SKM-1 treated with dmso at 0.1 percent for 144 hours (cell line): Measurements from ENCODE around the gene SCN10A.

Source experiments
- DNase-seq: peaks from one replicate; lab custom pipeline; 2025; ENCODE audit not compliant: unreplicated experiment; lab: John Stamatoyannopoulos, UW

SCN10A gene

DNA sequence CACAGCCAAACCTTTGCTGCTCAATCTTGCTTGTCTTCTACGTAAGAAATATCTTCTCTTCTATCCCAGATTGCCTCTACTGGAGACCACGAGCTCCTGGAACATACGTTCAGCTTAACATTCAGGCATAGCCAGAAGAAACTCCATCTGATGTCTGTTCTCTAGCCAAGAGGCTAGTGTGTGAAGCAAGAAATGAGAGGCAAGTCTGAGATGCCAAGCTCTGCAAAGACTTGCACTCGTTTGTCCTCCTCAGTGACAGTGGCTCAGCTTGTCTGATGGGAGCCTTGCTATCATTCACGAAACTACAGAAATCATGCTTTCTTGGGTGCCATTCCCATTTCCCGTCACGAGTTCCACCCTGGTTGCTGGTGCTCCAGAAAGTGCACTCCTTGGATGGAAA, at the start of gene SCN10A:
Gene SCN10A, minus strand, starts transcription at position 192 of the 400 bp plus-strand sequence. CDS start 22,207 bp downstream, outside the sequence.
- no peak for DNase-seq

GRCh38 chr3:38853011-38853410, 37.0 kb upstream of the SCN10A start:
- DNase-seq, result no peak

DNA sequence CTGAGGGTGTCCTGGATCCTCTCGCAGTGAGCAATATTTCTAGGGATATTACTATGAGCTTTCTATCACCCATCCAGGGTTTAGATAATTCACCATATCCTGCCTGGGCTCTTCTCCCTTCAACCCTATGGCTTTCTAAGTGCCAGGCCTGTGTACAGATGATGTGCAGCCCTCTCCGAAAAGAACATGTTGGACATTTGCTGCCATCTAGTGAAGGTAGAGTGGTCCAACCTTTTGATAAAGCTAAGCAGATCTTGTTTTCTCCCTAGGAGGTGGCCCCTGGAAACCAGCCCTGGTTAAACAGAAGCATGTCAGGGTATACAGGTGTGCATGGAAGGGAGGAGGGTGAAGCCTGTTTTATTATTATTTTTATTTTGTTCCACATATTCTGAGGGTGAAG, 27.9 kb upstream of the SCN10A start:
- peak; percentile 6 for DNase-seq

DNA sequence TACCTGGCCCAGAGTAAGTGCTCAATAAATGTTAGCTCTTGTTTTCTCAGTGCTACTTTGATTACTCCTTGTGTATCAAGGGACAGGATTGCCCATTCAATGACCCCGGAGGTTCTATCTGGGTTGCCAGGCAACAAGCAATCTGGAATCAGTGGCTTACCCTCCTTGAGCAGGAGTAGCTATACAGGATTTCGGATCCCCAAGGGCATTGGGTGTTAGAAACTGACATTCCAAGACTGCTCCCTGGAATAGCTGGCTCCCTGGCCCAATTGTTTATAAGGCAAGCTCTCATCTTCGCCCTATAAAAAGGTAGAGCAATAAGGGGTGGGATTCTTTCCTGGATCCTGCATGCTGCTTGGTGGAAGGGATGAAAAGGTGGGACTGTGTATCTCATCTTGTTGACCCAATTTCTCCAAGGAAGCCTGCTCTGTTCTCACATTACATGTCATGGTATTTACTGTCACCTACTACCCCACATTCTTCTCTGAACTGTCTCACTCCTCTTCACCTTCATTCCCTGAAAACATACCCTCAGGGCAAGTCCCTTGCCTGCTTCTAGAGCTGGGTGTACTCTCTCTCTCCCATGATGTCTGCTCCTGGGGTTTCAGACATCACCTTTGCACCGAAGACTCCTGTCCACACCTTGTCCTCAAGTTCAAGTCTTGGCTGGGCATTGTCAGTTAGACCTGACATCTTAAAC, 26.4 kb upstream of the SCN10A start:
- DNase-seq, result no peak

- DNase-seq, result no peak
These were observed 25.0 kb upstream of the SCN10A start for GRCh38 chr3:38840987-38841386.

DNA sequence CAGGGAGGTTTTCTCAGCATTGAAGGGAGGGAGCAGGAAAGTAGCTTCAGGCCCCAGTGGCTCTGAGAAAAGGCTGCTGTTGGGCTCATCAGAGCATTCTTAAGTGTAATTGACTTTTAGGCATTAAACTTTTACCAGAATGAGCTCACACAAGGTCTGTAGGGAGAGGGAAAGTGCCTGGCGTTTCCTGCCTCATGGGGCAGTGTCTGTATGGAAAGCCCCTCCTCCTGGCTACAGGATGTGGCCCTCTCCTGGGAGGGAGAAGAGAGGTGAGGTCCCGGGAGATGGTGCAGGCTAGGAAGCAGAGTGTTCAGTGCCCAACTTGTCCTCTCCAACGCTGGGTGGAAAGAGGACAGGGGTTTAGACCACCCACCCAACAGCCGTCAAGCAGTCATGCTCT, 21.3 kb upstream of the SCN10A start:
- DNase-seq, result no peak

DNA sequence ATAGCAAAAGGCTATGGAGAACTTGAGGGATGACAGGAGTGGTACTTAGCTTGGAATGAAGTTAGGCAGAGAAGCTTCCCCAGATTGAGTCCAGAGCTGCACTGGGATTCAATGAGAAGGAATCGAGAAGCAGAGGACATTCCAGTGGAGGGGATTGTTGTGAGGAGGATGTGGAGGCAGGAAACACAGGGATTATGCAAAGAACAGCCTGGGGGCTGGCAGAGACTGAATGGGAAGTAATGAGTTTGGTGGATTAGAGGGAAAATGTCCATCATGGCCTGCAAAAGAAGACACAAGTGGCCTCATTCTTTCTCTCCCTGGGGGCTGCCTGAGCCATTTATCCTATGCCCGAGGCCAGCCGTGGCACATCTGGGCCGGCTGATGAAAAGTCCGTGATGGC, 20.5 kb upstream of the SCN10A start:
- no peak for DNase-seq

DNA sequence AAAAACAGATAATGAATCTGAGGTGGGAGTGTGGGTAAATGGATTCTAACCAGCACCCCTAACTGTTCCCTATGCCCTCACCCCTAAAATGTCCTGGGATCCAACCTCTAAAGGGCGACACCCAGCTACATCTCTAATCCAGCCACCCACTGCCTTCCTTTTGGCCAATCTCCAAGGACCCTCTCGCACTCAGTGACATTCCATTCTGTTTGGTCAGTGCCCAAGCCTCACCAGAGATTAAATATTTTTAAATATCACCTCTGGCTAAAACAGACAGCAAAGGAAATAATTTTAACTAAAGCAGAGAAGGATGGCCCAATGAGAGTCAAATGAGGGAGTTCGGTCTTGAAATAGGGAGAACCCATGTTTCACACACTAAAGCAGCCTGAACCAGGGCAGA, 19.9 kb upstream of the SCN10A start:
- DNase-seq, result no peak

DNA sequence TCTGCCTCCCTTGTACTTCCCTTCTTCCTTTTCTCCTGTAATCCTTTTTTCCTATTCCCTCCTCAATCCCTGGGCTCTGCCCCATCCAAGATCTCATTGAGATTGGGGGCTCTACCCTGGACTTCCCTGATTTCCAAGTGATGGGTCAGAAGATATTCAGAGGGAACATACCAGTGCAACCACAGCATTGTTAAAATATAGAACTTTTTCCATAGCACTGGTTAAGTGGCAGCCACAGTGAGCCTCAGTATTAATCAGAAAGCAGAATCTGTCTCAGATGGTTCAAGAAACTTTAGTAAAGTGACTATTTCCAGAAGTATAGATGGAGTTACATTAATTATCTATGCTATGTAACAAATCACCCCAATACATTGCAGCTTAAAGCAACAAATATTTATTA, 18.7 kb upstream of the SCN10A start:
- no peak for DNase-seq

DNA sequence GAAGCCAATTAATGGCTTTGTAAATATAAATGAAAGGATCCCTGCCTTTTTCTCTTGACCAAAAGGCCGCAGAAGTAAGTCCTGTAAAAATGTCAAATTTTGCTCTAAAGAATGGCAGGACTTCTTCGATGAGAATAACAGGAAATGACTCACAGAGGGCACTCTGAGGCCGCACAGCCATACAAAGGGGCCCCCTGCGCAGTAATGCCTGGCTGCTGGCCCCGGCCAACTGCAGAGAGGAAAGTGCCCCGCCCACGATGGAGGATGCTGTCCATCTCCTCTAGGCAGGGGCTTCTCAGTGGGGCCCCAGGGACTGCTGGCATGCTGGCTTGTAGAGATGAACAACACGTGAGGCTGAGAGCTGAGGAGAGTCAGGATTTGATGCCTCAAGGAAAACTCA, 18.1 kb upstream of the SCN10A start:
- peak; percentile 50 for DNase-seq

- no peak for DNase-seq
These were observed 13.4 kb upstream of the SCN10A start for GRCh38 chr3:38829404-38829803.

DNA sequence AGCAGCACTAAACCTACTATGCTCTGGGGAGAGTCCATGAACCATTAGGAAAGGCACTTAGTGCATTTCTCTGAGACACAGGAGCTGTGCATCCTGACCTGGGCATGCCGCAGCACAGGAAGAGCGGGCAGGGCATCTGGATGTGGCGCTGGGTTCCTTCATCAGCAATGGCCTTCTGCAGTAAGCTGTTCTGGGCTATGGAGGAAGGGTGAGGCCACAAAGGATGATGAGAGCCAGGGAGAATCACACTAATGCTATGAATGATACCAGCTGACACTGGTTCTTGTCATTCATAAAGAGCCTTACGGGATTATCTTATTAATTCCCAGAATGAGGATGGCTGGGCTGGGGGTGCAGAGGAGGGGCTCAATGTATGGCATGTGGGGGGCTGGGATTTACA, 12.7 kb upstream of the SCN10A start:
- DNase-seq, result no peak

GRCh38 chr3:38827791-38828190, 11.8 kb upstream of the SCN10A start:
- DNase-seq, result no peak

DNA sequence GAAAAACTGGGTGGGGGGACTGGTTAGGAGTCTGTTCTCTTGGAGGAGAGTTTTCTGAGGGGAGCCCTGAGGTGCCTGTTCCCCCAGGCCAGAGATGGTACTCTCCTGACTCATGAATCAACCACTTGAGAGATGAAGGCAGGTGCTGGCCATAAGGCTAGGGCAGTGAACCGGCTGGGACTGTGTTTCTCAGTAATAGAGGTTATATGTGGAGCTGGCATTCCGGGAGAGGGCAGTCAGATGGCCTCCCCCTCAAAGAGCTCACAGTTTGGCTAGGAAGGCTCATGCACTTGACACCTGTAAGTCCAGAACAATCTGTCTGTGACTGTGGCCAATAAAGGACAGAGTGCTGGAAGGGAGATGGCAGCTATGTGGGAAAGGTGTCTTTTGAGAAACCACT, 10.0 kb upstream of the SCN10A start:
- no peak for DNase-seq

DNA sequence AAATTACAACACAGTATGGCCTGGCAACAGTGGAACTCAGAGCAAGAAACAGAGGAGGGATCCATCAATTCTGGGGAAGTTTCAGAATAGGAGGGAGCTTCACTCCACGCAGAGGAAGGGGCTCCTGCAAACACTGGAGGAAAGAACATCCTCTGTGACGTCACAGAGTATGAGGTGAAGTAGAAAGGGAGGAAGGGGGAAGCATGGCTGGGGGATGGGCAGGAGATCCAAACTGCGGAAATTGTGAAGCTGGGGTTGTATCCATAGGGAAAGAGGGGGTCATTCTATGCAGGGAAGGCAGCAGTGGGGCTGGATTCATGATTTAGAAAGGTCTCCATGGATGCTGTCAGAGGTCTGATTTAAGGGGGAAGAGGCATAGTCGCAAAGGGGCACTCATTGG, 8.3 kb upstream of the SCN10A start:
- DNase-seq, result no peak

- no peak for DNase-seq
These were observed 7.7 kb upstream of the SCN10A start for GRCh38 chr3:38823722-38824121.

- no peak for DNase-seq
These were observed 7.2 kb upstream of the SCN10A start for GRCh38 chr3:38823186-38823585.

GRCh38 chr3:38811822-38812221, 4.2 kb downstream of the SCN10A start:
- DNase-seq, result no peak

DNA sequence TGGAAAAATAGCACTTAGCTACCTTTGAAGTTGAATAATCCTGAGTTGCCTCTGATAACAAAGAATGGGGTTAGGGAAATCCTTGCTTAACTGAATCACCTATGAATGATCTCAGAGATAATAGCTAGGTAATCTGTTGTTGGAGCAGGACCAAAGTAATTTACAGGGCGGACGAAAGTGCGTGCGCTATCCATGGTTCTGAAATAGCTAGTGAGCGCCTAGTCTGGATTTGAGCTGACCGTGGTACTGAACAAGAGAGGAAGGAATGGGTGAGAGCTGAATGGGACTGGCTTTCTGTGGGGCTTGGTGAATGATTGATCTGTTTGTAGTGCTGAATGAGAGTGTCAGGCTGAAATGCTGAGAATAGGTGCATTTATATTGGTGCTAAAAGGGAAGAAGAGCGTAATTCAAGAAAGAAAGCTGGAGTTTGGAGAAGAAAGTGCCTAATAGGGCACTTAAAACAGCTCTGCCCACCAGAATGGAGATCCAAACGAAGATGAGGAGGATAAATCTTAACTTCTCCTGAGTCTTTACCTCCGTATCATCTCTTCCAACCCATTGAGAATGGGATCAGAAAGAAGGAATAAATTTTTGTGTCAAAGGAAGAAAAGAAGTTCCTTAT, 10.1 kb downstream of the SCN10A start:
- no peak for DNase-seq

- no peak for DNase-seq
These were observed 11.0 kb downstream of the SCN10A start for GRCh38 chr3:38805004-38805403.

DNA sequence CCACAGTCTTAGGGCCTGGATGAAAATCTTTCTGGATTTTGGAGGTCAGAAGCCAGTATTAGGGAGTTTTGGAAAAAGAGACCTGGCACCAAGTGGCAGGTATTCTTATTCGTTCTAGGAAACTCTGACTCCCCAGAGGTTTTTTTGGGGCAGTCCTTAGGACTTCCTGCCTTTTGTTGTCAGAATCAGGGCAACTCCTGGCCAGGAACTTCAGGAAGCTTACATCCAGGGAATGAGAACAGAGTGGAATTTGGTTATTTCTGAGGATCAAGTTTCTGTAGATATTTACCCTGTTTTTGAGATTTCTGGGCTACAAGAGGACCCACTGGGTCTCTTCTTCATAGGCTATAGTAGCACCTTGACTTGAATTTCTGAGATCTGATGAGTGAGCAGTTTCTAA, 15.5 kb downstream of the SCN10A start:
- DNase-seq, result no peak

DNA sequence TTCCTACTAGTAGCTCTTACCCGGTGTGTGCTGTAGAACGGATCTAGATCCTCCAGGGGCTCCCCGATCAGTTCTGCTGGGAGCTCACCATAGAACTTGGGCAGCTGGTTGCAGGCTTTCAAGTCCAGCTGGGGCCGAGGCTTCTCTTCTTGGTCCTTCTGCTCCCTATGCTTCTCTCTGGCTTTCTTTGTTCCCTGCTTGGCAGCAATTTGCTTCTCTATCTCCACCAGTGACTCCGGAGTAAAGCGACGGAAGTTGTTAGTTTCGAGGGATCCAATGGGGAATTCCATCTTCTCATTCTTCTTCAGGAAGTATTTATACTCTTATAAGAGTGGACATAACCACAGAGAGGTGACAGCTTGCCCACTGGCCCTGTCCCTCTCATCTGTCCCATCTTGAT, 22.3 kb downstream of the SCN10A start:
- no peak for DNase-seq

GRCh38 chr3:38792983-38793382, 23.0 kb downstream of the SCN10A start:
- DNase-seq, result no peak
